H9 (cell line): ENCODE measurements around the gene RBKS. TPM values are rescaled to one million over a fixed set of nuclear protein-coding genes. Genes with fewer than 3 reads are reported as not detected.

ENCODE experiments used
- DNase-seq: peaks from one replicate; pipeline ENCODE4 v3.0.0-alpha.2; 2017
- H2AFZ ChIP-seq: one replicate; pipeline ENCODE4 v1.6.1; 2013; ENCODE audit warnings: mild to moderate bottlenecking, low read length, control low read depth, moderate library complexity
- H2AK5ac ChIP-seq: 2 replicates; pipeline ENCODE4 v1.6.1; 2013; ENCODE audit warnings: low read length, control low read depth, mixed read lengths; ENCODE audit not compliant: insufficient read length
- H2BK120ac ChIP-seq: one replicate; pipeline ENCODE4 v1.6.1; 2013; ENCODE audit warnings: low read depth, mild to moderate bottlenecking, low read length, control low read depth, inconsistent platforms; ENCODE audit not compliant: poor library complexity, severe bottlenecking
- H2BK12ac ChIP-seq: 2 replicates; pipeline ENCODE4 v1.6.1; 2013; ENCODE audit warnings: low read length, control low read depth, mixed read lengths, low read depth; ENCODE audit not compliant: insufficient read length
- H2BK15ac ChIP-seq: 2 replicates; pipeline ENCODE4 v1.6.1; 2013; ENCODE audit warnings: low read depth, low read length, control low read depth
- H2BK20ac ChIP-seq: one replicate; pipeline ENCODE4 v1.6.1; 2013; ENCODE audit warnings: low read depth, mild to moderate bottlenecking, low read length, control low read depth, inconsistent platforms; ENCODE audit not compliant: poor library complexity, severe bottlenecking
- H2BK5ac ChIP-seq: 2 replicates; pipeline ENCODE4 v1.6.1; 2013; ENCODE audit warnings: low read length, control low read depth, mixed read lengths; ENCODE audit not compliant: insufficient read length
- H3K14ac ChIP-seq: 2 replicates; pipeline ENCODE4 v1.6.1; 2013; ENCODE audit warnings: low read length, control low read depth; ENCODE audit not compliant: insufficient read depth
- H3K18ac ChIP-seq: 2 replicates; pipeline ENCODE4 v1.6.1; 2013; ENCODE audit warnings: low read depth, mild to moderate bottlenecking, mixed read lengths, low read length, control low read depth; ENCODE audit not compliant: insufficient read length
- H3K23ac ChIP-seq: 2 replicates; pipeline ENCODE4 v1.6.1; 2013; ENCODE audit warnings: low read length, control low read depth, mixed read lengths, low read depth; ENCODE audit not compliant: insufficient read length
- H3K23me2 ChIP-seq: 2 replicates; pipeline ENCODE4 v1.6.1; 2013; ENCODE audit warnings: low read depth, mild to moderate bottlenecking, mixed read lengths, low read length, control low read depth; ENCODE audit not compliant: insufficient read length, poor library complexity, severe bottlenecking
- H3K27ac ChIP-seq: 2 replicates; pipeline ENCODE4 v1.5.1; 2013; ENCODE audit warnings: low read length, control low read depth, mixed read lengths, low read depth; ENCODE audit not compliant: insufficient read length
- H3K27me3 ChIP-seq: 2 replicates; pipeline ENCODE4 v1.6.1; 2013; ENCODE audit warnings: low read length, control low read depth, inconsistent platforms; ENCODE audit not compliant: insufficient read depth
- H3K4ac ChIP-seq: 2 replicates; pipeline ENCODE4 v1.6.1; 2013; ENCODE audit warnings: low read depth, mild to moderate bottlenecking, control low read depth, inconsistent platforms, low read length, moderate library complexity
- H3K4me1 ChIP-seq: 2 replicates; pipeline ENCODE4 v1.6.1; 2013; ENCODE audit warnings: low read length, control low read depth, inconsistent platforms; ENCODE audit not compliant: insufficient read depth
- H3K4me2 ChIP-seq: 2 replicates; pipeline ENCODE4 v1.6.1; 2013; ENCODE audit warnings: low read length, control low read depth, mixed read lengths; ENCODE audit not compliant: insufficient read length, insufficient read depth
- H3K56ac ChIP-seq: 2 replicates; pipeline ENCODE4 v1.6.1; 2013; ENCODE audit warnings: low read depth, mild to moderate bottlenecking, mixed read lengths, low read length, control low read depth; ENCODE audit not compliant: insufficient read length
- H3K79me1 ChIP-seq: 2 replicates; pipeline ENCODE4 v1.6.1; 2013; ENCODE audit warnings: low read depth, mild to moderate bottlenecking, moderate library complexity, low read length, control low read depth, inconsistent platforms; ENCODE audit not compliant: insufficient read depth, poor library complexity, severe bottlenecking
- H3K79me2 ChIP-seq: 2 replicates; pipeline ENCODE4 v1.6.1; 2013; ENCODE audit warnings: low read length, control low read depth, inconsistent platforms; ENCODE audit not compliant: insufficient read depth
- H3K9ac ChIP-seq: 2 replicates; pipeline ENCODE4 v1.6.1; 2013; ENCODE audit warnings: low read length, control low read depth, mixed read lengths; ENCODE audit not compliant: insufficient read length; ENCODE audit errors: extremely low read depth
- H3K9me3 ChIP-seq: one replicate; pipeline ENCODE4 v1.6.1; 2013; ENCODE audit warnings: low read depth, low read length, inconsistent platforms; ENCODE audit not compliant: control insufficient read depth
- H3T11ph ChIP-seq: one replicate; pipeline ENCODE4 v1.6.1; 2013; ENCODE audit warnings: mild to moderate bottlenecking, low read length, control low read depth, inconsistent platforms
- H4K20me1 ChIP-seq: one replicate; pipeline ENCODE4 v1.6.1; 2013; ENCODE audit not compliant: control insufficient read depth, insufficient read length, insufficient read depth
- H4K5ac ChIP-seq: 2 replicates; pipeline ENCODE4 v1.6.1; 2013; ENCODE audit warnings: low read depth, mild to moderate bottlenecking, mixed read lengths, low read length, control low read depth; ENCODE audit not compliant: insufficient read length
- H4K8ac ChIP-seq: replicated peaks from 2 replicates; pipeline ENCODE4 v1.6.1; 2013; ENCODE audit warnings: low read length, control low read depth, mixed read lengths, low read depth; ENCODE audit not compliant: insufficient read length
- H4K91ac ChIP-seq: 2 replicates; pipeline ENCODE4 v1.6.1; 2013; ENCODE audit warnings: low read depth, mild to moderate bottlenecking, moderate library complexity, mixed read lengths, low read length, control low read depth; ENCODE audit not compliant: insufficient read length
- H3K27ac Mint-ChIP-seq, 3 experiments: 2 replicates in 2 of 3; 3 replicates in 1 of 3; pipeline ENCODE4 v1.8.0; 2020 to 2021; ENCODE audit warnings: mixed read lengths in 3 of 3, mild to moderate bottlenecking in 1 of 3, moderate library complexity in 1 of 3
- H3K27me3 Mint-ChIP-seq: 2 replicates; pipeline ENCODE4 v1.8.0; 2021; ENCODE audit warnings: low read depth, mild to moderate bottlenecking, moderate library complexity, mixed read lengths
- H3K36me3 Mint-ChIP-seq, 3 experiments: 2 replicates in 2 of 3; 3 replicates in 1 of 3; pipeline ENCODE4 v1.8.0; 2020 to 2021; ENCODE audit warnings: low read depth in 3 of 3, mixed read lengths in 3 of 3; ENCODE audit not compliant: insufficient read depth in 1 of 3
- H3K4me1 Mint-ChIP-seq, 2 experiments: 2 replicates each; pipeline ENCODE4 v1.8.0; 2020; ENCODE audit warnings: mixed read lengths in 2 of 2
- H3K4me3 Mint-ChIP-seq, 2 experiments: 2 replicates in 1 of 2; 3 replicates in 1 of 2; pipeline ENCODE4 v1.8.0; 2020 to 2021; ENCODE audit warnings: mild to moderate bottlenecking in 2 of 2, mixed read lengths in 2 of 2, moderate library complexity in 1 of 2
- H3K9me3 Mint-ChIP-seq, 2 experiments: 2 replicates in 1 of 2; 3 replicates in 1 of 2; pipeline ENCODE4 v1.8.0; 2020; ENCODE audit warnings: mild to moderate bottlenecking in 2 of 2, mixed read lengths in 2 of 2, moderate library complexity in 1 of 2
- WGBS: extraction: QIAGEN DNeasy Blood & Tissue Kit; methylation state at CpG from one replicate; pipeline ENCODE4 v1.1.7; 2013; ENCODE audit warnings: missing lambda C conversion rate, low lambda C conversion rate, mixed read lengths; ENCODE audit not compliant: insufficient read length; ENCODE audit errors: extremely low coverage; 5-methylcytosine and 5-hydroxymethylcytosine counted together
- total RNA-seq: library from RNA; stranded (reverse); gene quantifications from 2 replicates; pipeline ENCODE4 v1.2.1, GENCODE V29; 2021
- TF ChIP-seq, protein P1 (sequence below): fragments of 200-600 bp; sonication (generic); conservative IDR thresholded peaks from 3 replicates; pipeline ENCODE4 v1.8.0; 2021; ENCODE audit warnings: antibody characterized with exemption, mild to moderate bottlenecking

RBKS gene
- total RNA-seq, 1 experiment from 2014 or later = 2.3 TPM

DNA sequence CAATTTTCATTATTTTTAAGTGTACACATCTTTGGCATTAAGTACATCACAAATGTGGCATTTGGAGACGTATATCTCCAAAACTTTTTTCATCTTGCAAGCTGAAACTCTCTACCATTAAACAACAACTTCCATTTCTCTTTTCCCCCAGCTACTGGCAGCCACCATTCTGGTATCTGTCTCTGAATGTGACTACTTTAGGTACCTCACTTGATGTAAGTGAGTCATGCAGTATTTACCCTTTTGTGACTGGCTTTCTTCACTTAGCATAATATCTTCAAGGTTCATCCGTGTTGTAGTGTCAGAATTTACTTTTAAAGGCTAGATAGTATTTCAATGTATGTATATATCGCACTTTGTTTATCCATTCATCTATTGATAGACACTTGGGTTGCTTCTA, 17.4 kb upstream of the RBKS start:
- H3K4me3 Mint-ChIP-seq = no peak overlapping the region
- H3K18ac ChIP-seq = no peak overlapping the region
- H3K79me2 ChIP-seq = 0 out of 2 replicates have a peak, but pooled peaks cover 2% of the 10 kb centered on the region
- H3K27ac Mint-ChIP-seq = no peak overlapping the region
- H2AFZ ChIP-seq = no peak overlapping the region
- no peak overlapping the region for H2AK5ac ChIP-seq
- no peak overlapping the region for H3T11ph ChIP-seq
- H4K5ac ChIP-seq = no peak overlapping the region
- peaks cover 8% of the 10 kb centered on the region in 2 experiments for H3K4me1 Mint-ChIP-seq
- no peak overlapping the region for H3K27ac ChIP-seq
- no peaks in the 10 kb centered on the region for H3K27me3 ChIP-seq
- H3K9me3 ChIP-seq = no peaks in the 10 kb centered on the region
- no peak overlapping the region for H3K9ac ChIP-seq
- no peaks in the 10 kb centered on the region for H3K36me3 Mint-ChIP-seq
- H2BK20ac ChIP-seq = no peak overlapping the region
- H4K20me1 ChIP-seq = no peaks in the 10 kb centered on the region
- H3K4me1 ChIP-seq = no peaks in the 10 kb centered on the region
- H2BK5ac ChIP-seq = no peak overlapping the region
- no peaks in the 10 kb centered on the region for H3K27me3 Mint-ChIP-seq
- no peak overlapping the region for H2BK12ac ChIP-seq
- H3K23me2 ChIP-seq = no peaks in the 10 kb centered on the region
- H3K56ac ChIP-seq = no peak overlapping the region
- H3K79me1 ChIP-seq = no peaks in the 10 kb centered on the region
- H3K4ac ChIP-seq = no peak overlapping the region
- H4K8ac ChIP-seq = no peak overlapping the region
- H3K9me3 Mint-ChIP-seq = no peaks in the 10 kb centered on the region
- TF ChIP-seq, protein P1, sequence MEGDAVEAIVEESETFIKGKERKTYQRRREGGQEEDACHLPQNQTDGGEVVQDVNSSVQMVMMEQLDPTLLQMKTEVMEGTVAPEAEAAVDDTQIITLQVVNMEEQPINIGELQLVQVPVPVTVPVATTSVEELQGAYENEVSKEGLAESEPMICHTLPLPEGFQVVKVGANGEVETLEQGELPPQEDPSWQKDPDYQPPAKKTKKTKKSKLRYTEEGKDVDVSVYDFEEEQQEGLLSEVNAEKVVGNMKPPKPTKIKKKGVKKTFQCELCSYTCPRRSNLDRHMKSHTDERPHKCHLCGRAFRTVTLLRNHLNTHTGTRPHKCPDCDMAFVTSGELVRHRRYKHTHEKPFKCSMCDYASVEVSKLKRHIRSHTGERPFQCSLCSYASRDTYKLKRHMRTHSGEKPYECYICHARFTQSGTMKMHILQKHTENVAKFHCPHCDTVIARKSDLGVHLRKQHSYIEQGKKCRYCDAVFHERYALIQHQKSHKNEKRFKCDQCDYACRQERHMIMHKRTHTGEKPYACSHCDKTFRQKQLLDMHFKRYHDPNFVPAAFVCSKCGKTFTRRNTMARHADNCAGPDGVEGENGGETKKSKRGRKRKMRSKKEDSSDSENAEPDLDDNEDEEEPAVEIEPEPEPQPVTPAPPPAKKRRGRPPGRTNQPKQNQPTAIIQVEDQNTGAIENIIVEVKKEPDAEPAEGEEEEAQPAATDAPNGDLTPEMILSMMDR = no peak
- H2BK15ac ChIP-seq = no peak overlapping the region
- no peak overlapping the region for H3K14ac ChIP-seq
- no peak overlapping the region for H2BK120ac ChIP-seq
- WGBS = no CpG with 5 or more reads among the region's 3 CpGs
- no peak for DNase-seq
- H4K91ac ChIP-seq = no peak overlapping the region
- no peak overlapping the region for H3K23ac ChIP-seq
- no peak overlapping the region for H3K4me2 ChIP-seq
